ENCODE results near the gene THAP8. TPM values are rescaled to one million over a fixed set of nuclear protein-coding genes. Genes with fewer than 3 reads are reported as not detected.

The THAP8 gene
- polyA plus RNA-seq, 1 donor = 9.1 TPM

DNA sequence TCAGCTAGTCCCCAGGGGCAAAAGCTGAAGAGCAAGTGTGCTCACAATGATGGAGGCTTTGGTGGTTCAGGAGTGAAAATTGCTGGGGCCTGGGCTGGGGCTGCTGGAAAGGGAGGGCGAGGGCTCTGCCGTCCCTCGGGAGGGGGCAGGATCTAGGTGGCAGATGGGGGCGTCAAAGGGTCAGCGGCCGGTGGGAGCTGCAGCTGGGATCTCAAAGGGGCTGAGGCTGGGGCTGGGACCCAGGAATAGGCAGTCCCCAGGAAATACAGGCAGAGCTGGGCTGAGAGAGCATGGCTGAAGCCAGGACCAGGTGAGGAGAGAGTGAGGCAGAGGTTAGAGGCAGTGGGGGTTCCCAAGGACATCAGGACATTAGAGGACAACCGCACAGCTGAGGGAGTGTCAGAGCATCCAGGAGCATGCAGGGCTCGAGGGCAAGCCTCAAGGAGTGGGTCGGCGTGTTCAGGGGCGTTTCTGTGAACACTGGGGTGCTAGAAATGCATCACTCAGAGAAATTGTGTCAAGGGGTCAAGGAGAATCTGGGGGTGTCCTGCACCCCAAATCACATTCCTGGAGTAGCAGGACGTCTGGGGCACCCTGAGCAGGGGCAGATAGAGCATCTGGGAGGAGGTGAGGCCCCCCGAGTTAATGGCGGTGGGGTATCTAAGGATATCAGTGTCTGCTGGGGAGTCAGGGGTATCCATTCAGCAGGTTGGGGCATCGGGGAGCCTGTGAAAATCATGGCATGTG is 44.3 kb downstream of the THAP8 start:
- peak overlapping the region; percentile 19 for H3K4me3 ChIP-seq (ENCODE audit: low read length)
- H3K9me3 ChIP-seq (ENCODE audit: control insufficient read depth, low read depth, low read length) = no peaks in the 10 kb centered on the region
- H3K27me3 ChIP-seq (ENCODE audit: control insufficient read depth, insufficient read depth, low read length) = no peaks in the 10 kb centered on the region
- WGBS (ENCODE audit: insufficient coverage, low lambda C conversion rate) = no CpG with 5 or more reads among the region's 15 CpGs
- peaks cover 9% of the 10 kb centered on the region for H3K4me1 ChIP-seq (ENCODE audit: control insufficient read depth, insufficient read depth, low read length)
- no peak overlapping the region for H3K27ac ChIP-seq (ENCODE audit: low read length)
- peaks cover 4% of the 10 kb centered on the region for H3K36me3 ChIP-seq (ENCODE audit: control insufficient read depth, insufficient read depth, low read length)
- DNase-seq = no peak

DNA sequence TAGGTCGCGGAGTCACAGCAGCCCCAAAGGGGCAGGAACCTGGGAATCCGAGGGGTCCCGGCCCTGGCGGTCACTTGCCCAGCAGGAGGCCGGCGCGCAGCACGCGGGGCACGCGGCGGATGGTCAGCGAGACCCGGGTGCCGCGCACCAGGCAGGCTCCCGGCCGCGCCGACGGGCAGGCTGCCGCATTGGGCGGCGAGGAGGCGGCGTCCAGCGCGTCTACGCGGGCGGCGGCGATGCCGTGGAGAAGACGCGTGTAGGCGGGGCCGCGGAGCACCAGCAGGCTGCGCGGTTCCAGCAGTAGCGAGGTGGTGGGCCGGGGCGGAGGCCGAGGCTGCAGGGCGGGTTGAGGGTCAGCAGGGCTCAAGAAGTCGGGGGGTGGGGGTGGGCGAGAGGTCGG is 44.9 kb downstream of the THAP8 start:
- peak; percentile 57 to 68 for DNase-seq
- Histone ChIP-seq H3K4me3 (ENCODE audit: low read length) (peak overlapping the region; percentile 50), H3K4me1 (ENCODE audit: control insufficient read depth, insufficient read depth, low read length) (peaks cover 9% of the 10 kb centered on the region), H3K9me3 (ENCODE audit: control insufficient read depth, low read depth, low read length) (no peaks in the 10 kb centered on the region), H3K27me3 (ENCODE audit: control insufficient read depth, insufficient read depth, low read length) (no peaks in the 10 kb centered on the region), H3K36me3 (ENCODE audit: control insufficient read depth, insufficient read depth, low read length) (peaks cover 8% of the 10 kb centered on the region), H3K27ac (ENCODE audit: low read length) (peak overlapping the region; percentile 54)
- no CpG with 5 or more reads among the region's 50 CpGs for WGBS (ENCODE audit: insufficient coverage, low lambda C conversion rate)

DNA sequence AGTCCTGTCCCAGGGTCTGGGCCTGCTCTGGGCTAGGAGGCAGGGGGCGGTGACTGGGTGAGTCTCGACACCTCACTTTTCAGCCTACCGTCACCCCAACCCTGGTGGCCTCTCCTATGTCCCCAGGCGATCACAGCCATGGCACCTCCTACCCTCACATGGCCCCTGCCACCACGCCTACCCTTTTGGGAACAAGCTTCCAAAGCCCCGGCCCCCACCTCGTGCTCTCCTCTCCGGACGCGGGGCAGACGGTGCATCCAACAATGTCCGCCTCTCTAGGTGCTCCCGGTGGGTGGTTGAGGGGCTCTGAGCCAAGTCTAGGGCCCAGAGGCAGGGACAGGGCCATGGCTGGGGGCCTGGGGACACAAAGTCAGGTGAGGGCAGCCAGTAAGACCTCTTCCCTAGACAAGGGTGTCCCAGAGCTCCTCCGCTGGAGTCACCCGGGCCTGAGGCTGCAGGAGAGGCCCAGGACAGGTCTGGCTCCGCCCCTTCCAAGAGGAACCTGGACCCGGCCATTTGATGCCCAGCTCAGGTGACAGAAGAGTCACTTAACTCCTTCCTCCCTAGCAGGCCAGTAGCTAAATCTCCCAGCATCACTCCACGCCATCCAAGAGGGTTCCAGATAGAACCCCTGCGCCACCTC is 45.6 kb downstream of the THAP8 start, which contains the start of gene SYNE4:
Gene SYNE4, minus strand, starts transcription at position 478 of the 643 bp plus-strand sequence. Its CDS starts 132 bp downstream, at position 346.
- peak within 1 kb of the TSS; percentile 54 for H3K27ac ChIP-seq (ENCODE audit: low read length)
- peaks cover 8% of the 10 kb centered on the region for H3K36me3 ChIP-seq (ENCODE audit: control insufficient read depth, insufficient read depth, low read length)
- H3K27me3 ChIP-seq (ENCODE audit: control insufficient read depth, insufficient read depth, low read length) = no peaks in the 10 kb centered on the region
- H3K4me3 ChIP-seq (ENCODE audit: low read length) = peak within 1 kb of the TSS; percentile 50
- H3K4me1 ChIP-seq (ENCODE audit: control insufficient read depth, insufficient read depth, low read length) = peaks cover 9% of the 10 kb centered on the region
- no CpG with 5 or more reads among the region's 19 CpGs for WGBS (ENCODE audit: insufficient coverage, low lambda C conversion rate)
- peak; percentile 75 to 88 for DNase-seq
- H3K9me3 ChIP-seq (ENCODE audit: control insufficient read depth, low read depth, low read length) = no peaks in the 10 kb centered on the region

DNA sequence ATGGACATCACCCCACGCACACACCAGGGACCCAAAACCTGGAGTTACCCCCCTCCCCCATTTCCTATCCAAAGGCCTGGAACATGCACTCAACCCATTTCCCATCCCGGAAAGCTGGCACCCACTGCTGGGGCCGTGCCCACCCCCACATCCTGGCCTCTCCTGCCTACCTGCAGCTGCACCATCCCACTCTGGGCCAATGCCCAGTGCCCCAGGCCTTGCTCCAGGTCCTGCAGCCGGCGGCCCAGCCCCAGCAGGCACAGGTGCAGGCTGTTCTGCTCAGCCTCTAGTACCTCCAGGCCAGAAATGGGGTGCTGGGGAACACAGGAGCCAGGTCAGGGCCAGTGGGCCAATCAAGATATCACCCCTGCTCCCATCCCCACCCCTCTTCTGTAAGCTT is 47.1 kb downstream of the THAP8 start:
- H3K27me3 ChIP-seq (ENCODE audit: control insufficient read depth, insufficient read depth, low read length) = no peaks in the 10 kb centered on the region
- WGBS (ENCODE audit: insufficient coverage, low lambda C conversion rate) = no CpG with 5 or more reads among the region's 5 CpGs
- DNase-seq = no peak
- H3K36me3 ChIP-seq (ENCODE audit: control insufficient read depth, insufficient read depth, low read length) = peaks cover 14% of the 10 kb centered on the region
- no peak overlapping the region for H3K27ac ChIP-seq (ENCODE audit: low read length)
- H3K4me3 ChIP-seq (ENCODE audit: low read length) = no peak overlapping the region
- H3K4me1 ChIP-seq (ENCODE audit: control insufficient read depth, insufficient read depth, low read length) = peaks cover 9% of the 10 kb centered on the region
- no peaks in the 10 kb centered on the region for H3K9me3 ChIP-seq (ENCODE audit: control insufficient read depth, low read depth, low read length)

DNA sequence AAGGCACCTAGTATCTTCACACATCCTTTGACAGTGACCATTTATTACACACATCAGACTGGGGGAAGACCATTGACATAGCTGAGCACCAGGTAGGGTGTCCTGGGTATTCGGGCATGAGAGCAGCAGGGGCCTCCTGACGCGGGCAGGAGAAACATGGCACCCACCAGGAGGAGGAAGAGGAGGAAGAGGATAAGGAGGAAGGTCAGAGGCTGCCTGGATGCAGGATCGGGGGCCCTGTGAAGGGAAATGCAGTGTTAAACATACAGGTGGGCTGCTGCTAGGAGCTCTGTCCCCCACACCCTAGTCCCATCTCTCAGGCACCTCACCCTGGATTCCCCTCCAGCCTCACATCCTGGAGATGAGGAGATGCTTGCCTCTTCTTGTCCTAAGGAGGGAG is 50.8 kb downstream of the THAP8 start:
- no peaks in the 10 kb centered on the region for H3K27me3 ChIP-seq (ENCODE audit: control insufficient read depth, insufficient read depth, low read length)
- no peak overlapping the region for H3K27ac ChIP-seq (ENCODE audit: low read length)
- no peak for DNase-seq
- H3K36me3 ChIP-seq (ENCODE audit: control insufficient read depth, insufficient read depth, low read length) = peaks cover 30% of the 10 kb centered on the region
- no peaks in the 10 kb centered on the region for H3K9me3 ChIP-seq (ENCODE audit: control insufficient read depth, low read depth, low read length)
- H3K4me1 ChIP-seq (ENCODE audit: control insufficient read depth, insufficient read depth, low read length) = no peaks in the 10 kb centered on the region
- no CpG with 5 or more reads among the region's 4 CpGs for WGBS (ENCODE audit: insufficient coverage, low lambda C conversion rate)
- H3K4me3 ChIP-seq (ENCODE audit: low read length) = no peak overlapping the region

DNA sequence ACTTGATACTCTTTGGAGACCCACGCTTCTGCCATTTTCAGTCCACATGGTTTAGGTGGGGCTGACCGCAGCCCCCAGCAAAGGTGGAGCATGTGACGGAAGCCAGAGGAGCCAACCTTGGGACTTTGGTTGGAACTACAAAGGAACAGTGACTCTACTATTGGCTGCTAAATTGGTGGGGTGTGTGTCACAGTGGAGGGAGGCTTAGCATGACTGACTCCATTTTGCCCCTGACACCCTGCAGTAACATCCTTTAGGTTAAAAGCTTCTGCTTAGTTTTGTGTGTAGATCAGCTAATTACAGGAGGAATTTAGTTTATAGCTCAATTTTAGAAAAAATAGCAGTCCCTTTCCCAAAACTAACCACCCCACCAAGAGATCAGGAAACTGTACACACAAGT is 52.5 kb downstream of the THAP8 start:
- Histone ChIP-seq H3K36me3 (ENCODE audit: control insufficient read depth, insufficient read depth, low read length) (peaks cover 37% of the 10 kb centered on the region), H3K27me3 (ENCODE audit: control insufficient read depth, insufficient read depth, low read length) (no peaks in the 10 kb centered on the region)
- WGBS (ENCODE audit: insufficient coverage, low lambda C conversion rate) = no CpG with 5 or more reads among the region's 3 CpGs

DNA sequence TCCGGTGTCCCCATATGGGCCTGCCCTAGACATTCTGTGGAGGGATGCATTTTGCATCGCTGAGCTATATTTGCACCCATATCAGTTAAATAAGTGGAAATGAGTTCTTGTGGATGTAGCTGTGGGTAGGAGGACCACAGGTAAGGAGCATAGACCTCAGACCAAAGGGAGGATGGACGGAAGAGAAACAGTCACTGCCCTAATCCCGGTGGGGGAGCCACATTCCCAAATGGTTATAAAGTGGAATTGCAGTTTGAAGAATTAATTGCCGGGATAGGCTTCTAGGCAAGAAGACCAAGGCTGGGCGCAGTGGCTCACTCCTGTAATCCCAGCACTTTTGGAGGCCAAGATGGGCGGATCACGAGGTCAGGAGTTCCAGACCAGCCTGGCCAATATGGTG is 57.3 kb downstream of the THAP8 start:
- no peak overlapping the region for H3K4me3 ChIP-seq (ENCODE audit: low read length)
- no peak overlapping the region for H3K27ac ChIP-seq (ENCODE audit: low read length)

More for the DNA sequence above, 52.5 kb downstream of the THAP8 start:
- Histone ChIP-seq H3K27ac (ENCODE audit: low read length) (no peak overlapping the region), H3K9me3 (ENCODE audit: control insufficient read depth, low read depth, low read length) (no peaks in the 10 kb centered on the region), H3K4me1 (ENCODE audit: control insufficient read depth, insufficient read depth, low read length) (no peaks in the 10 kb centered on the region), H3K4me3 (ENCODE audit: low read length) (no peak overlapping the region)
- no peak for DNase-seq

DNA sequence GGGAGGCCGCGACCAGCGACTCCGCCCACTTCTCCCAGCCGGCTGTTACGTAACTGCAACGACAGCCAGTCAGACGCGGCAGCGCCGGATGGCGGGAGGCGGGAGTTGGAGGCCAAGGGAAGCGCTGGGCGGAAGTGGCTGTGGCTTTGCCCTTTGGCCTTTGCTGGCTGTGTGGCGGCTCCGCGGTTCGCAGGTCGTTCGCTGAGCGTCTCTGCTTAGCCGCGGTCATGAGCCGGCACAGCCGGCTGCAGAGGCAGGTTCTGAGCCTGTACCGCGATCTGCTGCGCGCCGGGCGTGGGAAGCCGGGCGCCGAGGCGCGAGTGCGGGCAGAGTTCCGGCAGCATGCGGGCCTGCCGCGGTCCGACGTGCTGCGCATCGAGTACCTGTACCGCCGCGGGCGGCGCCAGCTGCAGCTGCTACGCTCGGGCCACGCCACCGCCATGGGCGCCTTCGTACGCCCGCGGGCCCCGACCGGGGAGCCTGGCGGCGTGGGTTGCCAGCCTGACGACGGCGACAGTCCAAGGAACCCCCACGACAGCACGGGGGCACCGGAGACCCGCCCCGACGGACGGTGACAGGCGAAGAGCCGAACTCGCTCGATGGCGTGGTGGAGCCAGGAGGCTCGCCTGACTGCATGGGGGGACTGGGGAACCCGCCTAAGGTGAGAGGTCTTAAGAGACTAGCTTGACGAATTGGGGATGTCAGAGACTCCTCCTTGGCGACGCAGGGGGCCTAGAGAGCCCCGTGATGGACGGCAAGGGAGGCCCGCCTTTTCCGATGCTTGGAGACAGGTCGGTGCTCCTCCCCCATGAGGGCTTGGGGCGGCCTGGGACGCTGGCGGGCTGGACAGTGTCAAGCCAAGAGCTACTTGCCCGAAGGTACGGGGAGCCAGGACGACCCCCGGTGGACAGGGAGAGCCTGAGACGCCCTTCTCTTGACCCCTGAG is 58.8 kb downstream of the THAP8 start, which contains the start of gene SDHAF1:
Gene SDHAF1, plus strand, starts transcription at position 141 of the 946 bp plus-strand sequence. Its CDS starts 87 bp downstream, at position 228.
- Histone ChIP-seq H3K36me3 (ENCODE audit: control insufficient read depth, insufficient read depth, low read length) (peaks cover 17% of the 10 kb centered on the region), H3K4me1 (ENCODE audit: control insufficient read depth, insufficient read depth, low read length) (peaks cover 12% of the 10 kb centered on the region), H3K27ac (ENCODE audit: low read length) (peak within 1 kb of the TSS; percentile 33), H3K4me3 (ENCODE audit: low read length) (peak within 1 kb of the TSS; percentile 93), H3K27me3 (ENCODE audit: control insufficient read depth, insufficient read depth, low read length) (no peaks in the 10 kb centered on the region), H3K9me3 (ENCODE audit: control insufficient read depth, low read depth, low read length) (no peaks in the 10 kb centered on the region)
- WGBS (ENCODE audit: insufficient coverage, low lambda C conversion rate) = no CpG with 5 or more reads among the region's 97 CpGs
- DNase-seq = peak; percentile 95 to 97

More for the DNA sequence above, 57.3 kb downstream of the THAP8 start:
- Histone ChIP-seq H3K36me3 (ENCODE audit: control insufficient read depth, insufficient read depth, low read length) (peaks cover 23% of the 10 kb centered on the region), H3K4me1 (ENCODE audit: control insufficient read depth, insufficient read depth, low read length) (peaks cover 12% of the 10 kb centered on the region), H3K9me3 (ENCODE audit: control insufficient read depth, low read depth, low read length) (no peaks in the 10 kb centered on the region), H3K27me3 (ENCODE audit: control insufficient read depth, insufficient read depth, low read length) (no peaks in the 10 kb centered on the region)
- no peak for DNase-seq
- WGBS (ENCODE audit: insufficient coverage, low lambda C conversion rate) = no CpG with 5 or more reads among the region's 8 CpGs

DNA sequence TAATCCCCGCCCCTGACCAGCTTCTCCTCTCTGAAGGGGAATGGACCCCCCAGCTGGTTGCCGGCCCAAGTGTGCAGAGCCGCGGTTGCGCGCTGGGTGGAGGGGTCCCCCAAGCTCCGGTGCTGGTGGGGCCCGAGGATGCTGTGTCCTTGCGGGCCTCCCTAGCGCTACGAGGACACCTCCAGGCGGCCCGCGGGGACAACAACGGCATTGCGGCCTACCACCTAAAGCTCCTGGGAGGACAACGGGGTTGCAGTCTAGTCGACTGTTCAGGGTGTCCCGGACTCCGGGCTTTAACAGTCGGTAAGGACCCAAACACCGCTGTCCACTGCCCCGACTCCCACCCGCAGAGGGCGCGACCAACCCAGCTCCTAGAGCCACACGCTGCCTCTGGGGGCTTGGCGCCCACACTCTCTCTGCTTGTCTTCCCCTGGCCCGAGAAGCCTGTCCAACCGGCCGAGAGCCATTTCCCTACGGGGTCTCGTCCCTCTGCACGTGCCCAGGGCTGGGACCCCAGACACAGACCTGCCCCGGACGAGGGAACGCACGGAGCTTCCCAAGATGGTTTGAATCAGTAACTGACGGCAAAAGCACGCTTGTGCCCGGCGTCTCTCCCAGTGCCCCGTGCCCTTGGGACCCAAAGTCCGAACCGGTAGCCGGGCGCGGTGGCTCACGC is 60.0 kb downstream of the THAP8 start:
- peak in 1 of 2 donors; percentile 59 for DNase-seq

More for the DNA sequence above, 60.0 kb downstream of the THAP8 start:
- Histone ChIP-seq H3K27me3 (ENCODE audit: control insufficient read depth, insufficient read depth, low read length) (peaks cover 4% of the 10 kb centered on the region), H3K9me3 (ENCODE audit: control insufficient read depth, low read depth, low read length) (no peaks in the 10 kb centered on the region), H3K4me1 (ENCODE audit: control insufficient read depth, insufficient read depth, low read length) (peaks cover 12% of the 10 kb centered on the region), H3K27ac (ENCODE audit: low read length) (no peak overlapping the region), H3K36me3 (ENCODE audit: control insufficient read depth, insufficient read depth, low read length) (peaks cover 14% of the 10 kb centered on the region), H3K4me3 (ENCODE audit: low read length) (peak overlapping the region; percentile 93)
- WGBS (ENCODE audit: insufficient coverage, low lambda C conversion rate) = no CpG with 5 or more reads among the region's 49 CpGs

Data from large intestine (tissue), 3 donors.